GM18511 (cell line): ENCODE data around the gene MAPK9.

Source experiments
- ATAC-seq: cut with Tn5 transposase; IDR thresholded peaks from one replicate; pipeline ENCODE4 v1.9.1; 2021; ENCODE audit warnings: mild to moderate bottlenecking, moderate library complexity; ENCODE audit not compliant: unreplicated experiment

The MAPK9 gene

DNA sequence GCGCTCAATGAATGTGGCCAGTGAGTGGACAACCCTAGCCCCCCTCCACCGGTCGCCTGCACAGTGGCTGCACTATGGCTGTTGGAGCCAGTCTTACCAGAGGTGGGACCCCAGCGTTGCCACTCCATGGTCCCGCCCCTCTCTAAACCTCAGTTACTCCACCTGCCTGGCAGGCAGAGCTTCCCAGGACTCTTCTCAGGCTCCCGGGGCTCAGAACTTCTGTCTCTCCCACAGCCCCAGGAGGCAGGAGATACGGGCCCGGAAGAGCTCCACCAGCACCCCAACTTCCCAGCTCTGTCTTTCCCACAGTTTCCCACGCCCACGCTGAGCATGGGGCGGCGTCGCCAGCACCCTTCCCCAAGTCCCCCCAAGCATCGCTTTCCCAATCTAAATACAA is 83.8 kb downstream of the MAPK9 start:
- no peak for ATAC-seq

GRCh38 chr5:180207593-180207992 is 84.3 kb downstream of the MAPK9 start:
- no peak for ATAC-seq

- no peak for ATAC-seq
These were observed 84.9 kb downstream of the MAPK9 start for GRCh38 chr5:180206993-180207392.

DNA sequence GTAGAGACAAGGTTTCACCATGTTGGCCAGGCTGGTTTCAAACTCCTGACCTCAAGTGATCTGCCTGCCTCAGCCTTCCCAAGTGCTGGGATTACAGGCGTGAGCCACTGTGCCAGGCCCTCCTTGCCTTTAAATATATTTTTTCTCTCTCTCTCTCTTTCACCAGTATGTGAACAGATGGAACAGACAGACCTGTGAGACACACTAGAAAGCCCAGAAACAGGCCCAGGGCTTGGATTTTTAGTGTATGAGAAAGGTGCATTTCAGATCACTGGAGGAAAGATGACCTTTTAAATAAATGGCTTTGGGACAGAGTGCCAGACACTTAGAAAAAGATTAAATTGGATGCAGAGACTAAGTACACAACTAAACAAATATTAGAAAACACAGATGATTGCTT is 86.0 kb downstream of the MAPK9 start:
- ATAC-seq, result no peak

DNA sequence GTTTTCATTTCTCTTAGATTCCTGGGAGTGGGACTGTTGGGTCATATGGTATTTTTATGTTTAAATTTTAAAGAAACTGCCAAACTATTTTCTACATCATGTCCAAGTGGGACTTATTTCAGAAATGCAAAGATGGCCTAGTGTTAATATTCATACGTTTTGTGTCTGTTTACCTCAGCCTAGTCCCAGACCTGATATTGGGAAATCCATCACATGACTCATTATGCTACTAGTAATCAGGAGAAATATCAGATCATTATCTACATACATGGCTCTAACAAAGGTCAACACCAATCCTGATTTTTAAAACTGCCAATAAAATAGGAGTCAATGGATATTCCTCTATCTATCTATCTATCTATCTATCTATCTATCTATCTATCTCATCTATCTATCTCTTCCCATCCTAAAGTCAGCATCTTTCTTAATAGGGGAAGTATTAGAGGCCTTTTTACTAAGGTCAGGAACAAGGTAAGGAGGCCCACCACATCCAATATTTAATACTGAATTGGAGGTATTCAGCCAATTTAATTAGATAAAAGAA is 87.5 kb downstream of the MAPK9 start:
- ATAC-seq, result no peak

- no peak for ATAC-seq
These were observed 88.8 kb downstream of the MAPK9 start for GRCh38 chr5:180202939-180203573.

DNA sequence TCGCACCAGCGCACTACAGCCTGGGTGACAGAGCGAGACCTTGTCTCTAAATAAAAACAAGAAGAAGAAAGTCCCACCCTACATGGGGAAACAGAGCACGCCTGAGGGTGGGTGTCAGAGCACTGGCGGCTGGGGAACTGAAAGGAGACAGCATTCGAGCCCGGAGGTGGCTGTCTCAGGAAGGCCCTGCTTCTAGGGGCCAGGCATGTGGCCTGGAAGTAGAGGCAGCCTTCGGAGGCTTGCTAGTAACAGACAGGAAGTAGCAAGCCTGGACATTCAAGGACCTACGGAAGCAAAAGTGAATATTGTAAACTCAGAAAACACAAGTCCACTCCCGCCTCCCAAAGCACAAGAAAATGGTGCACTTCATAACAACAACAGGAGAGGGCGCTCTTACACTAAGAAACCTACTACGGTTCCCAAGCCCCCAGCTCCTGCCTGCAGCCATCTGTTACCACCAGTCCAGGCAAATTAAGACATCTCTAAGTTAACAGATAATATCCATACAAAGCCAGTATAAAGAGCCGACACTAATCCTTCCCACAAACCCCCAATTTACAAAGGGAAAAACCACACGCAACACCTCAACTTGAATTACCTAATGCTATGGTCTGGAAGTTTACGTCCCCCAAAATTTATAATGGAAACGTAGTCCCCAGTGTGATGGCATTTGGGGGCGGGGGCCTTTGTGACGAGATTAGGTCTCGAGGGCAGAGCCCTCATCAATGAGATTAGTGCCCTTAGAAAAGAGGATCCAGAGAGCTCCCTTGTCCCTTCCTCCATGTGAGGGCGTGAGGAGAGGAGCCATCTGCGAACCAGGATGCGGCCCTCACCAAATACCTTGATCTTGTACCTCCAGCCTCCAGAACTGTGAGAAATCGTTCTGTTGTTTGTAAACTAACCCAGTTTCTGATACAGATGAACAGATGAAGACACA is 90.6 kb downstream of the MAPK9 start:
- ATAC-seq, result no peak

- ATAC-seq, result no peak
These were observed 92.5 kb downstream of the MAPK9 start for GRCh38 chr5:180199390-180199789.

DNA sequence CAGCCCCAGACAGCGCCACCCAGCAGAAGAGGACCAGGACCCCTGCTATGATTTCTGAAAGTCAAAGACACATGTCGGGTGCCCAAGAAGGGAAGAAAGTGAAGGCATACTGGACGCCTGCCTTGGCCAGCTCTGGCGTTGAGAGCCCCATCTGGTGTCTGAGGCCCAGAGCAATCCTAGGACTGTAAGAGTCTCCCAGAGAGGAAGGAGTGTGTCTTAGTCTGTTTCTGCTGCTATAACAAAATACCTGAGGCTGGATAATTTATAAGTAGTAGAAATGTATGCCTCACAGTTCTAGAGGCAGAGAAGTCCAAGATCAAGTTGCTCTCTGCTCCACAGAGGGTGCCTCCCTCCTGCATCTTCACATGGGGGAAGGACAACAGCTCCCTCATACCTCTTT is 93.7 kb downstream of the MAPK9 start:
- no peak for ATAC-seq

DNA sequence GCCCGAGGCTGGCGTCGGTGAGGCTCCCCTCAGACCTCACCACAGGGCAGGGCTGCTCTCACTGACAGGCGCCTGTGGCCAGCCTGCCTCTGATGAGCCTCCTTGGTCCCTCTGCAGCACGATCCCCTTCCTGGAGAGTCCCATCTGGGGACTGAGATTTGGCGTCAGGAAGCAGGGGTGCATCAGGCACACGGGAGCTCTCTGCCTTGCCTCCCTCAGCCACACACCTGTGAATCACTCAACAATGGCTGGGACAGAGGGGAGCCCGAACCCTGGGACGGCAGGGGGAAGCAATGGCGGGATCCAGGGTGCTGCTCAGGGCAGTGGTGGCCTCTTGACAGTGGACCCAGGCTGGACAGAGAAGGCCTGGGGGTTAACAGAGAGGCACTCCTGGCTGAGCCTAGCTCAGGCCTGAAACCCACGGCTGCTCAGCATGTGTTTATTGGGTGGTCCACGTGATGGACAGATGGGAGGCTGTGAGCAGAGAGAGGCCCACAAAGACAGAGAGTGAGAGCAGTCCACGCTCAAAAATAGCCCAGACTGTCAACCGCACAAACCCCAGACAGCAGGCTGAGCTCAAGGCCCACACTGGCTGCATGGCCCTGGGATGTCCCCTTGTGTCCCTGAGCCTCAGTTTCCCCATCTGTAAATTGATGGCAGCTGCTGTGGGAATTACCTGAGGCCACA is 94.7 kb downstream of the MAPK9 start:
- ATAC-seq, result no peak

DNA sequence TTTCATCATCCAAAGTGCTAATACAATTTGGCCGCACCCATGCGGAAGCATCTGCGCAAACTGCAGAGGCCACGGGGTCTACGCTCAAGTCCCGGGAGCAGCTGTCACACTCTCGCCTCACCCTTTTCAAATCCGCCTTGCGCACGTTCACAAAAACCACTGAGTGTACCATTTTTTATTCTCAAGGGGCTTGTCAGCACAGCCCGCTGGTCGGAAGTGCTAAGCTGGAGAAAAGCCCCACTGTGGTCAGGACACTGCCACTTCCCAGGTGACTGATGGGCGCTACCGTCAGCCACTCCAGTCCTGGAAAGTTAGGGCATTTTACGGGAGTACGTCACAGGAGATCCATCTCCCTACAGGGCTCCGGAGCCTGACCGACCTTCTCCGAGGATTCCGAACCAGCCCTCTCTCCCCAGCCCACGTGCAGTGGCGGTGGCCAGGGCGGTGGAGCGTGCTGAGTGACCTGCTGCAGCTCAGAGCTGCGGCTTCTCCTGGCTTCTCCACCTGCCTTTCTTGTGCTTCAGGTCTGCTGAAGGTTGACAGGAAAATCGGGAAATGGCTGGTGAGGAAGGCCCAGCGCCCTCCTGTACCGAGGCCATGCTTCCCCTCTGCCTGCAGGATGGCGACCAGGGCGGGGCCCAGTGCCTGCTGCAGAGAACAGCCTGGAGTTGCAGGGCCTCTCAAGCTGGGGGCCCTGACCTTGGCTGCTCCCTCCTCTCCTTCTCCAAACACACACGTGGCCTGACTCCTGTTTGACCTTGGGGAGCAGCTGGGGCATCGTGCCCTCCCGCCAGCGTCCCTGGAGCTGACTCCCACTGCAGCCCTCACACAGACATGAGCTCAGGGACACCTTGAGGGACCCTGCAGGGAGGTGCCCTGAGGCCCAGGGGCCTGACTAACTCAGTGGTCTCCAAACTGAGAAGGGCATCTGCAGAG is 97.2 kb downstream of the MAPK9 start:
- no peak for ATAC-seq

DNA sequence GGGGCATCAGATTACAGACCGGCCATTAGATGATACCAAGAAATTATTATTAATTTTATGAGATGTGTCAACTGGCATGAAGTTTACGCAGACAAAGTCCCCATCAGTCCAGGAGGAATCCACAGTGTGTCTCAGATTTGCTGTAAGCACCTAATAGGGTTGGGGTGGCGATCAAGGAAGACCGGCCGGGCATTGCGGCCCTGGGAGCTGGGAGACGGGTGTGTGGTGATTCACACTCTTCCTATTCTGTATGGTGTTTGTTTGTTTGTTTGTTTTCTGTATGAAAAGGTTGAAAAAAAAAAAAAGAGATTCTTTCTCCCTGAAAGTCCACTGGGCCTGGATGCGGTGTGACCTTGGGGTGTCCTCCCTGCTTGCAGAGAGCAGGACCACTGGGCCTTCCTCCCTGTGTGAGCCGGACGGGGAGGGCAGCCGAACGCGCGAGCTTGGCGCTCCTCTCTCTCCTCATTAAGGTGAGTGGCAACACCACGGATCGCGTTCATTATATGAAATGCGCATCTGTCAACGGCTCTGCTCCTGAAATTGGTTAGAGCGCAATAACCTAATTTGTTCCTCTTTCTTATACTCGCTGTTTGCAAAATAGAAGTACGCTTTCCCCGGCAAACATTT is 98.0 kb downstream of the MAPK9 start:
- no peak for ATAC-seq

DNA sequence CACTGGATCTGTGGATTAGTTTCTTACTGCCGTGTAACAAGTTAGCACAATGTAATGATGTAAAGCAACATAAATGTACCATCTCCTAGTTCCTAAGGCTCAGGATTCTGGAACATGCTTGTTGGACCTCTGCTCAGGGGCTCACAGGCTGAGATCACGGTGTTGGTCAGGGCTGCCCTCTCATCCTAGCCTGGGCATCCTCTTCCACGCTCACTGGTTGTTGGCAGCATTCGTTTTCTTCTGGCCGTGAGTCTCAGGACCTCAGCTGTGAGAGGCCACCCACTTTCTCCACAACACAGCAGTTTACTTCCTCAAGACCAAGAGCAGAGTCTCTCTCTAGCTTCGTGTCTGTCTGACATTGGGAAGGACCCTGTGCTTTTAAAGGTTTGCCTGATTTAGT is 100.2 kb downstream of the MAPK9 start:
- no peak for ATAC-seq

DNA sequence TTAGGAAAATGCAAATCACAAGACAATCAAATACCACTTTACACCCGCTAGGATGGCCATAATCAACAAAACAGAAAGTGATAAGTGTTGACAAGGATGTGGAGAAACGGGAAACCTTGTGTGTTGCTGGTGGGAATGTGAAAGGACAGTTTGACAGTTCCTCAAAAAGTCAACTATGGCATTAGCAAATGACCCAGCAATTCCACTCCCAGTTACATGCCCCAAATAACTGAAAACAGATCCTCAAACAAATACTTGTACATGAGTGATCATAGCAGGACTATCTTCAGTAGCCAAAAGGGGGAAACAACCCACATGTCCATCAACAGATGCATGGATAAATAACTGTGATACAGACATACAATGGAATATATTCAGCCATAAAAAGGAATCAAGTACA is 104.1 kb downstream of the MAPK9 start:
- ATAC-seq, result no peak
